ENCODE results near the gene THAP4. TPM values are rescaled to one million over a fixed set of nuclear protein-coding genes. Genes with fewer than 3 reads are reported as not detected.

Gene THAP4
- total RNA-seq, 1 donor = 36.7 TPM

- H3K4me3 ChIP-seq (ENCODE audit: low read depth, low read length) = no peak overlapping the region
- peak; percentile 39 for DNase-seq (ENCODE audit: low read depth)
- TF ChIP-seq, protein P1, sequence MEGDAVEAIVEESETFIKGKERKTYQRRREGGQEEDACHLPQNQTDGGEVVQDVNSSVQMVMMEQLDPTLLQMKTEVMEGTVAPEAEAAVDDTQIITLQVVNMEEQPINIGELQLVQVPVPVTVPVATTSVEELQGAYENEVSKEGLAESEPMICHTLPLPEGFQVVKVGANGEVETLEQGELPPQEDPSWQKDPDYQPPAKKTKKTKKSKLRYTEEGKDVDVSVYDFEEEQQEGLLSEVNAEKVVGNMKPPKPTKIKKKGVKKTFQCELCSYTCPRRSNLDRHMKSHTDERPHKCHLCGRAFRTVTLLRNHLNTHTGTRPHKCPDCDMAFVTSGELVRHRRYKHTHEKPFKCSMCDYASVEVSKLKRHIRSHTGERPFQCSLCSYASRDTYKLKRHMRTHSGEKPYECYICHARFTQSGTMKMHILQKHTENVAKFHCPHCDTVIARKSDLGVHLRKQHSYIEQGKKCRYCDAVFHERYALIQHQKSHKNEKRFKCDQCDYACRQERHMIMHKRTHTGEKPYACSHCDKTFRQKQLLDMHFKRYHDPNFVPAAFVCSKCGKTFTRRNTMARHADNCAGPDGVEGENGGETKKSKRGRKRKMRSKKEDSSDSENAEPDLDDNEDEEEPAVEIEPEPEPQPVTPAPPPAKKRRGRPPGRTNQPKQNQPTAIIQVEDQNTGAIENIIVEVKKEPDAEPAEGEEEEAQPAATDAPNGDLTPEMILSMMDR (IDR thresholded peaks at IDR 0.05; ENCODE audit: insufficient read depth, low read depth, low read length) = no peak
Observed at GRCh38 chr2:241629762-241630435, 7.1 kb downstream of the THAP4 start.

- TF ChIP-seq, protein P1 (IDR thresholded peaks at IDR 0.05; ENCODE audit: insufficient read depth, low read depth, low read length) = no peak
- H3K4me3 ChIP-seq (ENCODE audit: low read depth, low read length) = no peak overlapping the region
- DNase-seq (ENCODE audit: low read depth) = no peak
Observed at GRCh38 chr2:241627675-241628074, 9.3 kb downstream of the THAP4 start.

- DNase-seq (ENCODE audit: low read depth) = no peak
- no peak overlapping the region for H3K4me3 ChIP-seq (ENCODE audit: low read depth, low read length)
- TF ChIP-seq, protein P1 (IDR thresholded peaks at IDR 0.05; ENCODE audit: insufficient read depth, low read depth, low read length) = no peak
Observed at GRCh38 chr2:241620419-241620769, 16.6 kb downstream of the THAP4 start.

GRCh38 chr2:241619597-241620418 lies 17.1 kb downstream of the THAP4 start:
- TF ChIP-seq, protein P1 (IDR thresholded peaks at IDR 0.05; ENCODE audit: insufficient read depth, low read depth, low read length) = no peak
- DNase-seq (ENCODE audit: low read depth) = no peak
- H3K4me3 ChIP-seq (ENCODE audit: low read depth, low read length) = no peak overlapping the region

GRCh38 chr2:241618829-241619228 lies 18.1 kb downstream of the THAP4 start:
- no peak overlapping the region for H3K4me3 ChIP-seq (ENCODE audit: low read depth, low read length)
- DNase-seq (ENCODE audit: low read depth) = no peak
- TF ChIP-seq, protein P1 (IDR thresholded peaks at IDR 0.05; ENCODE audit: insufficient read depth, low read depth, low read length) = no peak

DNA sequence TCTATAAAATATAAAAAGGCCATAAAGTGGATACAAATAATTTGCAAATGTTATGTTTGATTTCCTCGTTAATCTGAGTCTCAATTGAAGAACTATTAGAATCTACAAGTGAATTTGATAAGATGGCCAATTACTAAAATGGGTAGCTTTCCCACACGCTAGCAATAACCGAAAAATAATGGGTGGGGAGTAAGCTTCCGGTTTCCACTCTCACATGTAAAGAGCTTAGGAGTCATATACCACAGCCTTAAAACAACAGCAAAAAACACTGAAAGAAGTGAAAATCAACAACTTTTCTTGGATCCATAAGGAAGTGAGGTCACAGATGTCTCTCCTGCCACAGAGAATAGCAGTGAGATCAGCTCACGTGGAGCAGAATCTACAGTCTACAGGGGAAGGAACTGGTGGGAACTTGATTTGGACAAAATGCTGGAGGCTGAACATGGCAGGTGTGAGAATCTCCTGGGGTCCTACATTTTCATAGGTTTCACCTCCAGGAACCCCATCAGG lies 18.6 kb downstream of the THAP4 start:
- DNase-seq (ENCODE audit: low read depth) = no peak
- TF ChIP-seq, protein P1 (IDR thresholded peaks at IDR 0.05; ENCODE audit: insufficient read depth, low read depth, low read length) = no peak

More for the DNA sequence above, 18.6 kb downstream of the THAP4 start:
- H3K4me3 ChIP-seq (ENCODE audit: low read depth, low read length) = no peak overlapping the region
